K562 (cell line): Measurements from ENCODE around the gene PTGR1. TPM values are rescaled to one million over a fixed set of nuclear protein-coding genes. Genes with fewer than 3 reads are reported as not detected.

Source experiments
- ATAC-seq: fragments of 200-7000 bp; cut with Tn5 transposase; 3 replicates; pipeline ENCODE4 v1.9.1; 2020; ENCODE audit warnings: moderate library complexity
- BruUV-seq: library from RNA; stranded (reverse); fragments of 400-500 nt; replicated peaks from 2 replicates; lab custom pipeline; 2021; lab: Mats Ljungman, UMichigan
- CTCF ChIA-PET: fragments of 300-600 bp; formaldehyde crosslinking; extraction: SDS; loops from one replicate; lab custom pipeline; 2021; ENCODE audit warnings: low intra/inter-chr PET ratio; lab: Yijun Ruan, JAX
- POLR2A ChIA-PET: fragments of 300-600, 350-650 bp; sonication (Branson Sonifier 250); formaldehyde crosslinking; extraction: SDS; loops from one replicate; lab custom pipeline; 2021; ENCODE audit warnings: antibody characterized with exemption, inconsistent platforms; lab: Yijun Ruan, JAX
- DNase-seq, 4 experiments: peaks; one replicate each; pipeline versions ENCODE4 v3.0.0 to v3.0.0-alpha.2; 2011 to 2018; ENCODE audit warnings: low spot score in 3 of 4, mixed read lengths in 3 of 4; ENCODE audit errors: extremely low read depth in 1 of 4
- FAIRE-seq: peaks from 2 replicates; lab custom pipeline; 2011; peaks lifted over from hg19 to GRCh38; lab: Jason Lieb, UNC
- H2AFZ ChIP-seq: 2 replicates; pipeline ENCODE4 v1.6.0; 2011; ENCODE audit warnings: low read depth, low read length, control low read depth, inconsistent platforms
- H3K27ac ChIP-seq: fragments of 200-600 bp; 3 replicates; pipeline ENCODE4 v1.8.0; 2011; ENCODE audit warnings: low read depth, mild to moderate bottlenecking, control low read depth, inconsistent platforms, low read length, moderate library complexity, mixed read lengths; ENCODE audit errors: extremely low read depth
- H3K27me3 ChIP-seq, 2 experiments: fragments of 300-600 bp in 1 of 2; 2 replicates in 1 of 2; 3 replicates in 1 of 2; pipeline versions ENCODE4 v1.6.0 to v1.8.0; 2011; ENCODE audit warnings: inconsistent platforms in 2 of 2, low read length in 2 of 2, mild to moderate bottlenecking in 1 of 2, mixed read lengths in 1 of 2, moderate library complexity in 1 of 2; ENCODE audit not compliant: control insufficient read depth in 2 of 2, insufficient read depth in 2 of 2
- H3K36me3 ChIP-seq: fragments of 300-600 bp; 3 replicates; pipeline ENCODE4 v1.8.0; 2011; ENCODE audit warnings: mild to moderate bottlenecking, low read length, inconsistent platforms; ENCODE audit not compliant: control insufficient read depth, insufficient read depth
- H3K4me1 ChIP-seq, 2 experiments: fragments of 200-600 bp in 1 of 2; replicated peaks in 1 of 2; 2 replicates in 1 of 2; 3 replicates in 1 of 2; pipeline versions ENCODE4 v1.5.1 to v1.8.0; 2011; ENCODE audit warnings: inconsistent platforms in 2 of 2, low read length in 2 of 2, mild to moderate bottlenecking in 1 of 2, mixed read lengths in 1 of 2, moderate library complexity in 1 of 2; ENCODE audit not compliant: control insufficient read depth in 2 of 2, insufficient read depth in 2 of 2
- H3K4me2 ChIP-seq: 2 replicates; pipeline ENCODE4 v1.6.1; 2011; ENCODE audit warnings: low read length, control low read depth, inconsistent platforms, mixed read lengths; ENCODE audit not compliant: insufficient read depth
- H3K4me3 ChIP-seq: fragments of 200-600 bp; sonication (generic), shearing (Covaris generic); 2 replicates; pipeline ENCODE4 v1.5.1; 2016; ENCODE audit warnings: control low read depth, inconsistent platforms
- H3K79me2 ChIP-seq: fragments of 200-600 bp; 3 replicates; pipeline ENCODE4 v1.8.0; 2011; ENCODE audit warnings: low read length, inconsistent platforms; ENCODE audit not compliant: control insufficient read depth, insufficient read depth
- H3K9ac ChIP-seq, 2 experiments: 2 replicates each; pipeline versions ENCODE4 v1.6.0 to v1.6.1; 2011; ENCODE audit warnings: low read depth in 2 of 2, low read length in 2 of 2, control low read depth in 1 of 2, inconsistent platforms in 1 of 2, mild to moderate bottlenecking in 1 of 2, mixed read lengths in 1 of 2; ENCODE audit not compliant: insufficient read depth in 1 of 2
- H3K9me1 ChIP-seq: one replicate; pipeline ENCODE4 v1.6.0; 2011; ENCODE audit warnings: inconsistent platforms, mild to moderate bottlenecking, low read length, moderate library complexity; ENCODE audit not compliant: control insufficient read depth, insufficient read depth
- H3K9me3 ChIP-seq: replicated peaks from 2 replicates; pipeline ENCODE4 v1.5.1; 2011; ENCODE audit warnings: low read depth, low read length, inconsistent platforms; ENCODE audit not compliant: control insufficient read depth, insufficient read depth
- H4K20me1 ChIP-seq: replicated peaks from 2 replicates; pipeline ENCODE4 v1.6.1; 2011; ENCODE audit warnings: low read length, inconsistent platforms, mixed read lengths; ENCODE audit not compliant: control insufficient read depth, insufficient read depth
- CREB5 ChIP-seq: fragments of 250-450 bp; sonication (Bioruptor Pico); IDR thresholded peaks from 2 replicates; pipeline ENCODE4 v1.5.0; 2020; ENCODE audit warnings: mild to moderate bottlenecking
- HDGF ChIP-seq: fragments of 450-650 bp; IDR thresholded peaks from 2 replicates; pipeline ENCODE4 v1.6.1; 2016
- MCM3 ChIP-seq: fragments of 450-650 bp; IDR thresholded peaks from 2 replicates; pipeline ENCODE4 v1.6.1; 2016
- NCOA6 ChIP-seq: fragments of 450-650 bp; IDR thresholded peaks from 2 replicates; pipeline ENCODE4 v1.6.1; 2017; ENCODE audit warnings: mild to moderate bottlenecking
- NRF1 ChIP-seq, 2 experiments: fragments of 450-650 bp; IDR thresholded peaks in 1 of 2; conservative IDR thresholded peaks in 1 of 2; 2 replicates each; pipeline ENCODE4 v1.6.1; 2014; ENCODE audit warnings: mild to moderate bottlenecking in 2 of 2
- RFX1 ChIP-seq: fragments of 450-650 bp; IDR thresholded peaks from 2 replicates; pipeline ENCODE4 v1.6.1; 2016; ENCODE audit warnings: mild to moderate bottlenecking, moderate library complexity
- ZBTB12 ChIP-seq: fragments of 250-450 bp; sonication (Bioruptor Pico); IDR thresholded peaks from 2 replicates; pipeline ENCODE4 v1.4.0; 2020
- ZNF57 ChIP-seq: fragments of 450-650 bp; formaldehyde crosslinking; IDR thresholded peaks from 2 replicates; pipeline ENCODE4 v1.4.0; 2020; ENCODE audit warnings: mild to moderate bottlenecking, moderate library complexity
- WGBS: fragments of 100-300 bp; shearing (Covaris generic); methylation state at CpG from one replicate; pipeline ENCODE4 v1.1.6; 2016; ENCODE audit warnings: low coverage, mixed read lengths; ENCODE audit not compliant: insufficient coverage; ENCODE audit errors: missing lambda C conversion rate; 5-methylcytosine and 5-hydroxymethylcytosine counted together
- in situ Hi-C: fragments of 300-500 bp; cut with MboI; formaldehyde crosslinking; loops from 4 replicates; pipeline ENCODE4 v1.15.0; 2018; ENCODE audit warnings: inconsistent platforms, mixed read lengths
- intact Hi-C: fragments of 100-400 bp; cut with micrococcal nuclease; formaldehyde crosslinking; loops from 2 replicates; pipeline ENCODE4 v1.14.2; 2022
- polyA plus RNA-seq, 8 experiments: library from polyadenylated mRNA; depleted of rRNA in 4 of 8; stranded (reverse) in 5 of 8; unstranded in 3 of 8; fragments of >200 nt; fragmentation: Nextera tagmentation in 2 of 8; fragmentation: Illumina TruSeq in 1 of 8; extraction: Ambion mirVana in 2 of 8; extraction: Trizol in 1 of 8; gene quantifications; 2 replicates each; pipeline versions ENCODE4 v1.2.1 to v1.2.3, GENCODE V29; 2011 to 2014; ENCODE audit warnings: inconsistent platforms in 1 of 8, missing spikeins in 1 of 8
- total RNA-seq, 7 experiments: library from RNA; depleted of rRNA in 6 of 7; stranded (reverse); fragments of >200 nt in 6 of 7; fragmentation: Illumina TruSeq in 2 of 7; extraction: Trizol in 2 of 7; gene quantifications; 2 replicates each; pipeline versions ENCODE4 v1.2.1 to v1.2.3, GENCODE V29; 2011 to 2021; ENCODE audit warnings: low replicate concordance in 1 of 7
- TF ChIP-seq, protein P1 (sequence below): IDR thresholded peaks from 2 replicates; pipeline ENCODE4 v1.6.1; 2011; ENCODE audit warnings: borderline replicate concordance, low read depth, mild to moderate bottlenecking, moderate library complexity, low read length; ENCODE audit not compliant: insufficient read depth, poor library complexity, severe bottlenecking

The PTGR1 gene
- total and polyA plus RNA-seq, 9 of the 15 experiments (the other 6 are each of a cell fraction or from before 2014, with no cell fraction given), result 0.22 TPM; not detected in 8

DNA sequence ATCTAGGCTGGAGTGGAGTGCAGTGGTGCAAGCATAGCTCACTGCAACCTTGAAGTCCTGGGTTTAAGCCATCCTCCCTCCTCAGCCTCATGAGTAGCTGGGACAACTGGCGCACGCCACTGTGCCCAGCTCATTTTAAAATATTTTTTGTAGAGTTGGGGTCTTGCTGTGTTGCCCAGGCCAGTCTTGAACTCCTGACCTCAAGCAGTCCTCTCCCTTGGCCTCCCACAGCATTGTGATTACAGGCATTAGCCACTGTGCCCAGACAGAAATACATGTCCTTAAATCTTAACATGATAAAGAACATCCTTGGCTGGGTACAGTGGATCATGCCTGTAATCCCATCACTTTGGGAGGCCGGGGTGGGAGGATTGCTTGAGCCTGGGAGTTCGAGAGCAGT, 67.7 kb downstream of the PTGR1 start (continued):
- TF ChIP-seq CREB5 (no peak), NRF1 (conservative IDR thresholded peaks at IDR 0.05 in 1 of 2, IDR thresholded peaks at IDR 0.05 in 1 of 2) (no peak), NCOA6 (no peak)
- TF ChIP-seq, protein P1, sequence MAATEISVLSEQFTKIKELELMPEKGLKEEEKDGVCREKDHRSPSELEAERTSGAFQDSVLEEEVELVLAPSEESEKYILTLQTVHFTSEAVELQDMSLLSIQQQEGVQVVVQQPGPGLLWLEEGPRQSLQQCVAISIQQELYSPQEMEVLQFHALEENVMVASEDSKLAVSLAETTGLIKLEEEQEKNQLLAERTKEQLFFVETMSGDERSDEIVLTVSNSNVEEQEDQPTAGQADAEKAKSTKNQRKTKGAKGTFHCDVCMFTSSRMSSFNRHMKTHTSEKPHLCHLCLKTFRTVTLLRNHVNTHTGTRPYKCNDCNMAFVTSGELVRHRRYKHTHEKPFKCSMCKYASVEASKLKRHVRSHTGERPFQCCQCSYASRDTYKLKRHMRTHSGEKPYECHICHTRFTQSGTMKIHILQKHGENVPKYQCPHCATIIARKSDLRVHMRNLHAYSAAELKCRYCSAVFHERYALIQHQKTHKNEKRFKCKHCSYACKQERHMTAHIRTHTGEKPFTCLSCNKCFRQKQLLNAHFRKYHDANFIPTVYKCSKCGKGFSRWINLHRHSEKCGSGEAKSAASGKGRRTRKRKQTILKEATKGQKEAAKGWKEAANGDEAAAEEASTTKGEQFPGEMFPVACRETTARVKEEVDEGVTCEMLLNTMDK, result no peak

GRCh38 chr9:111529787-111530186, 69.7 kb downstream of the PTGR1 start:
- Histone ChIP-seq H3K9me3 (no peaks in the 10 kb centered on the region), H3K4me2 (no peak overlapping the region), H3K4me1 (peaks cover 12% of the 10 kb centered on the region in 2 experiments), H4K20me1 (no peaks in the 10 kb centered on the region), H3K9me1 (no peaks in the 10 kb centered on the region), H3K36me3 (no peaks in the 10 kb centered on the region), H3K79me2 (no peaks in the 10 kb centered on the region), H3K27ac (no peak overlapping the region), H3K4me3 (no peak overlapping the region), H3K9ac (no peak overlapping the region), H2AFZ (no peak overlapping the region), H3K27me3 (peaks cover 18 to 22% of the 10 kb centered on the region in 2 experiments; a peak in 4 of 5 replicates)
- ATAC-seq, result no peak
- 0% methylated on average over 2 of the region's 2 CpGs for WGBS
- no peak for DNase-seq
- no peak for FAIRE-seq
- no peak for TF ChIP-seq MCM3
- no peak for TF ChIP-seq HDGF
- no peak for TF ChIP-seq ZBTB12 (CRISPR knock-in tag)
- TF ChIP-seq ZNF57, result no peak
- peak; percentile 15; the same call in 1 of the 2 replicates for TF ChIP-seq RFX1
- POLR2A ChIA-PET, result no interaction called here
- no TSS peak for BruUV-seq
- CTCF ChIA-PET, result no interaction called here
- in situ Hi-C loops, result no loop called here
- intact Hi-C loops, result loop anchor here (5.0 kb wide), 1 partner anchor 47 kb away; the partner anchor contains the start of gene ECPAS
